ENCODE measurements around the gene RPS16. TPM values are rescaled to one million over a fixed set of nuclear protein-coding genes. Genes with fewer than 3 reads are reported as not detected.

RPS16 gene
- total and polyA plus RNA-seq, 2 donors from 2014 or later = 1,461 to 1,965 TPM

GRCh38 chr19:39423258-39424086 lies 12.3 kb downstream of the RPS16 start:
- Histone ChIP-seq H3K4me1 (ENCODE audit: control insufficient read depth in 2 of 3, insufficient read depth in 2 of 3, low read depth in 1 of 3, low read length in 3 of 3) (peaks cover 0 to 2% (median under 1%) of the 10 kb centered on the region in 3 donors), H3K36me3 (ENCODE audit: control insufficient read depth in 2 of 3, insufficient read depth in 3 of 3, low read length in 3 of 3) (peaks cover 0 to 8% (median 2%) of the 10 kb centered on the region in 3 donors), H3K27ac (ENCODE audit: low read depth in 2 of 2, low read length in 2 of 2) (no peak overlapping the region), H3K9ac (ENCODE audit: low read length in 3 of 3) (no peak overlapping the region), H3K4me3 (ENCODE audit: low read length in 3 of 3) (no peak overlapping the region), H3K9me3 (ENCODE audit: control insufficient read depth in 2 of 3, insufficient read depth in 1 of 3, low read length in 3 of 3) (no peaks in the 10 kb centered on the region), H3K27me3 (ENCODE audit: control insufficient read depth, insufficient read depth, low read length) (no peaks in the 10 kb centered on the region)
- no peak for DNase-seq
- intact Hi-C loops (cut with DNase I) = no loop called here
- FAIRE-seq = no peak
- TF ChIP-seq CTCF (IDR thresholded peaks at IDR 0.05; ENCODE audit: borderline replicate concordance, extremely low read depth, insufficient read depth) = no peak

GRCh38 chr19:39422020-39422419 lies 13.7 kb downstream of the RPS16 start:
- FAIRE-seq (no peak), DNase-seq (no peak)
- Histone ChIP-seq H3K4me3 (ENCODE audit: low read length in 3 of 3) (no peak overlapping the region), H3K9ac (ENCODE audit: low read length in 3 of 3) (no peak overlapping the region), H3K27ac (ENCODE audit: low read depth in 2 of 2, low read length in 2 of 2) (no peak overlapping the region), H3K36me3 (ENCODE audit: control insufficient read depth in 2 of 3, insufficient read depth in 3 of 3, low read length in 3 of 3) (peaks cover 0 to 9% (median 2%) of the 10 kb centered on the region in 3 donors), H3K27me3 (ENCODE audit: control insufficient read depth, insufficient read depth, low read length) (no peaks in the 10 kb centered on the region), H3K9me3 (ENCODE audit: control insufficient read depth in 2 of 3, insufficient read depth in 1 of 3, low read length in 3 of 3) (no peaks in the 10 kb centered on the region), H3K4me1 (ENCODE audit: control insufficient read depth in 2 of 3, insufficient read depth in 2 of 3, low read depth in 1 of 3, low read length in 3 of 3) (no peaks in the 10 kb centered on the region)
- TF ChIP-seq CTCF (IDR thresholded peaks at IDR 0.05; ENCODE audit: borderline replicate concordance, extremely low read depth, insufficient read depth) = no peak
- intact Hi-C loops (cut with DNase I) = no loop called here

- Histone ChIP-seq H3K27ac (ENCODE audit: low read depth in 2 of 2, low read length in 2 of 2) (no peak overlapping the region), H3K4me1 (ENCODE audit: control insufficient read depth in 2 of 3, insufficient read depth in 2 of 3, low read depth in 1 of 3, low read length in 3 of 3) (no peaks in the 10 kb centered on the region), H3K36me3 (ENCODE audit: control insufficient read depth in 2 of 3, insufficient read depth in 3 of 3, low read length in 3 of 3) (peaks cover 0 to 9% (median 2%) of the 10 kb centered on the region in 3 donors), H3K27me3 (ENCODE audit: control insufficient read depth, insufficient read depth, low read length) (no peaks in the 10 kb centered on the region), H3K9ac (ENCODE audit: low read length in 3 of 3) (no peak overlapping the region), H3K4me3 (ENCODE audit: low read length in 3 of 3) (no peak overlapping the region), H3K9me3 (ENCODE audit: control insufficient read depth in 2 of 3, insufficient read depth in 1 of 3, low read length in 3 of 3) (no peaks in the 10 kb centered on the region)
- FAIRE-seq (no peak), DNase-seq (no peak)
- no peak for TF ChIP-seq CTCF (IDR thresholded peaks at IDR 0.05; ENCODE audit: borderline replicate concordance, extremely low read depth, insufficient read depth)
- intact Hi-C loops (cut with DNase I) = no loop called here
These were observed 15.0 kb downstream of the RPS16 start for GRCh38 chr19:39420769-39421168.
